Lung (tissue), 13 donors: ENCODE results near the gene GCSAM. TPM values are rescaled to one million over a fixed set of nuclear protein-coding genes. Genes with fewer than 3 reads are reported as not detected.
"Not testable (repeated sequence)": the region's sequence is repeated elsewhere in the genome, so short reads cannot be mapped to it uniquely, and the experiment has no call there.

Experiments used
- ATAC-seq: fragments of 200-7000 bp; cut with Tn5 transposase; one replicate; pipeline ENCODE4 v1.9.1; 2020; ENCODE audit warnings: moderate number of reproducible peaks; ENCODE audit not compliant: insufficient read depth, low FRiP score
- DNase-seq, 3 donors: peaks; one replicate each; pipeline ENCODE4 v3.0.0-alpha.2; 2013 to 2017
- H3K27ac ChIP-seq, 2 donors: one replicate each; pipeline ENCODE4 v1.5.1; 2013; ENCODE audit warnings: mild to moderate bottlenecking in 2 of 2, moderate library complexity in 2 of 2, control low read depth in 1 of 2, inconsistent platforms in 1 of 2, low read depth in 1 of 2, low read length in 1 of 2
- H3K27me3 ChIP-seq, 3 donors: one replicate each; pipeline ENCODE4 v1.5.1; 2013; ENCODE audit warnings: low read length in 2 of 3; ENCODE audit not compliant: control insufficient read depth in 3 of 3, insufficient read depth in 3 of 3
- H3K36me3 ChIP-seq, 4 donors: one replicate each; pipeline ENCODE4 v1.5.1; 2013; ENCODE audit warnings: low read length in 4 of 4, mild to moderate bottlenecking in 1 of 4, moderate library complexity in 1 of 4; ENCODE audit not compliant: control insufficient read depth in 4 of 4, insufficient read depth in 4 of 4
- H3K4me1 ChIP-seq, 5 donors: one replicate each; pipeline ENCODE4 v1.5.1; 2013; ENCODE audit warnings: low read length in 5 of 5, mild to moderate bottlenecking in 2 of 5, moderate library complexity in 1 of 5; ENCODE audit not compliant: control insufficient read depth in 5 of 5, insufficient read depth in 5 of 5
- H3K4me3 ChIP-seq: one replicate; pipeline ENCODE4 v1.5.1; 2013; ENCODE audit warnings: mild to moderate bottlenecking, control low read depth, moderate library complexity
- H3K9ac ChIP-seq, 2 donors: one replicate each; pipeline ENCODE4 v1.5.1; 2013; ENCODE audit warnings: low read length in 2 of 2, control low read depth in 1 of 2; ENCODE audit not compliant: insufficient read depth in 1 of 2
- H3K9me3 ChIP-seq, 4 donors: one replicate each; pipeline ENCODE4 v1.5.1; 2013; ENCODE audit warnings: low read length in 3 of 4, mild to moderate bottlenecking in 1 of 4, moderate library complexity in 1 of 4; ENCODE audit not compliant: control insufficient read depth in 4 of 4, insufficient read depth in 3 of 4
- WGBS, 2 donors: extraction: QIAGEN DNeasy Blood & Tissue Kit; methylation state at CpG; one replicate each; pipeline ENCODE4 v1.1.7; 2013; 5-methylcytosine and 5-hydroxymethylcytosine counted together
- polyA plus RNA-seq, 2 donors: library from polyadenylated mRNA; stranded (reverse); fragments of 200-250 nt; gene quantifications; one replicate each; pipeline ENCODE4 v1.2.1, GENCODE V29; 2013
- small RNA-seq: library from RNA; depleted of rRNA; stranded (forward); fragments of <200 nt; gene quantifications from one replicate; pipeline ENCODE3, GENCODE V24; 2014; ENCODE audit warnings: low replicate concordance
- total RNA-seq, 2 donors: library from RNA; depleted of rRNA in 1 of 2; stranded (reverse); fragments of >200 nt in 1 of 2; gene quantifications; one replicate each; pipeline ENCODE4 v1.2.1, GENCODE V29; 2014 to 2021
- TF ChIP-seq, protein P1 (sequence below): IDR thresholded peaks from 2 replicates; pipeline ENCODE4 v1.5.1; 2012; ENCODE audit warnings: mild to moderate bottlenecking; ENCODE audit errors: control extremely low read depth, extremely low read depth
- donor health status: control.
- donor health status: control.
- donor health status: Bipolar disorder and iron deficiency.
- donor health status: healthy.
- donor health status: DM: yes; HTN: yes; CAD: no.

The GCSAM gene
- total and polyA plus RNA-seq, 4 donors: 0.14 to 0.97 (median 0.47) TPM

DNA sequence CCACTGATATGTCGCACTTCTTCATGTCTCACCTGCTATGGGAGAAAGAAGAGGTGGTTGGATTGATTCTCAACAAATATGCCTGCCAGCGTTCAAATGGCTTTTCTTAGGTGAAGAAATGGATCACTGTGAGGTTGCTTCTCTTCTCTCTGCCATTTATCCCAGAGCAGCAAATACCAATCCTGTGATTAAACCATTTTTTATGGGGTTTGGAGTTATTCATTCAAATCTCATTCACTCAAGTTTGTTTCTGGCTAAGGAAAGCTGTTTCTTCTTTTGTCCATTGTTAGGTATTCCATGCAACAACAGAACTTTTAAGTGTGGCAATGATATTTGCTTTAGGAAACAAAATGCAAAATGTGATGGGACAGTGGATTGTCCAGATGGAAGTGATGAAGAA lies 59.0 kb downstream of the GCSAM start:
- WGBS, 2 donors: 90 to 96% methylated on average over 2 of the region's 2 CpGs
- no peak overlapping the region for H3K27ac ChIP-seq
- H3K4me3 ChIP-seq: no peak overlapping the region
- TF ChIP-seq, protein P1, sequence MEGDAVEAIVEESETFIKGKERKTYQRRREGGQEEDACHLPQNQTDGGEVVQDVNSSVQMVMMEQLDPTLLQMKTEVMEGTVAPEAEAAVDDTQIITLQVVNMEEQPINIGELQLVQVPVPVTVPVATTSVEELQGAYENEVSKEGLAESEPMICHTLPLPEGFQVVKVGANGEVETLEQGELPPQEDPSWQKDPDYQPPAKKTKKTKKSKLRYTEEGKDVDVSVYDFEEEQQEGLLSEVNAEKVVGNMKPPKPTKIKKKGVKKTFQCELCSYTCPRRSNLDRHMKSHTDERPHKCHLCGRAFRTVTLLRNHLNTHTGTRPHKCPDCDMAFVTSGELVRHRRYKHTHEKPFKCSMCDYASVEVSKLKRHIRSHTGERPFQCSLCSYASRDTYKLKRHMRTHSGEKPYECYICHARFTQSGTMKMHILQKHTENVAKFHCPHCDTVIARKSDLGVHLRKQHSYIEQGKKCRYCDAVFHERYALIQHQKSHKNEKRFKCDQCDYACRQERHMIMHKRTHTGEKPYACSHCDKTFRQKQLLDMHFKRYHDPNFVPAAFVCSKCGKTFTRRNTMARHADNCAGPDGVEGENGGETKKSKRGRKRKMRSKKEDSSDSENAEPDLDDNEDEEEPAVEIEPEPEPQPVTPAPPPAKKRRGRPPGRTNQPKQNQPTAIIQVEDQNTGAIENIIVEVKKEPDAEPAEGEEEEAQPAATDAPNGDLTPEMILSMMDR: no peak
- ATAC-seq: no peak
- no peak overlapping the region for H3K9ac ChIP-seq
- peaks cover 0 to 2% (median 0%) of the 10 kb centered on the region in 5 donors for H3K4me1 ChIP-seq
- H3K9me3 ChIP-seq: peaks cover 0 to 2% (median 0%) of the 10 kb centered on the region in 4 donors
- no peaks in the 10 kb centered on the region for H3K36me3 ChIP-seq
- no peak for DNase-seq
- peaks cover 0 to 3% (median 0%) of the 10 kb centered on the region in 3 donors for H3K27me3 ChIP-seq

GRCh38 chr3:112072387-112073060 lies 60.5 kb downstream of the GCSAM start:
- not testable (repeated sequence) for H3K27me3 ChIP-seq, H3K9me3 ChIP-seq, H3K4me1 ChIP-seq, H3K27ac ChIP-seq, H3K36me3 ChIP-seq, DNase-seq, H3K9ac ChIP-seq, ATAC-seq, H3K4me3 ChIP-seq
- 64 to 75% methylated on average over 8 of the region's 8 CpGs for WGBS, 2 donors

Small RNA genes within 50 kb of the gene (small RNA-seq; reads per million reads assigned to genes)
- gene MIR567: not detected

Other genes with a start within 250 kb of the GCSAM start
- 10 to 100 TPM; 24.4 to 52.1 TPM for gene ABHD10, start 154.2 kb downstream of the GCSAM start, total RNA-seq
- gene ABHD10, start 154.2 kb downstream of the GCSAM start, polyA plus RNA-seq: 10 to 100 TPM; 10.6 to 21.6 TPM
- 1 to 10 TPM in 1 of 2 donors, under 1 TPM in 1; 0.89 to 2.6 TPM for gene TAGLN3, start 134.3 kb downstream of the GCSAM start, total RNA-seq
- gene TAGLN3, start 134.3 kb downstream of the GCSAM start, polyA plus RNA-seq: 1 to 10 TPM in 1 of 2 donors, under 1 TPM in 1; 0.71 to 2.3 TPM
- under 1 TPM; 0.09 to 0.31 TPM for gene TMPRSS7, start 98.5 kb downstream of the GCSAM start, total RNA-seq
- under 1 TPM; 0.12 to 0.23 TPM for gene TMPRSS7, start 98.5 kb downstream of the GCSAM start, polyA plus RNA-seq
- 10 to 100 TPM; 21.4 to 22.4 TPM for gene C3orf52, start 46.9 kb downstream of the GCSAM start, total RNA-seq
- gene C3orf52, start 46.9 kb downstream of the GCSAM start, polyA plus RNA-seq: 1 to 10 TPM; 6.5 to 7.6 TPM
- gene SLC9C1, start 161.0 kb upstream of the GCSAM start, total RNA-seq: under 1 TPM; 0.12 to 0.28 TPM
- gene SLC9C1, start 161.0 kb upstream of the GCSAM start, polyA plus RNA-seq: not detected
- 10 to 100 TPM in 1 of 2 donors, 1 to 10 TPM in 1; 4.6 to 21.6 TPM for gene CD200, start 199.9 kb upstream of the GCSAM start, total RNA-seq
- 1 to 10 TPM; 5.7 to 6.4 TPM for gene CD200, start 199.9 kb upstream of the GCSAM start, polyA plus RNA-seq